Prostate gland (tissue), 2 donors: ENCODE measurements around the gene ATP8B3. TPM values are rescaled to one million over a fixed set of nuclear protein-coding genes. Genes with fewer than 3 reads are reported as not detected.
A peak's percentile ranks its signal among the peaks of the same experiment; 100 is the strongest.

Source experiments
- DNase-seq: peaks from one replicate; pipeline ENCODE4 v3.0.0-alpha.2; 2019; ENCODE audit warnings: low spot score
- H3K27ac ChIP-seq, 2 donors: fragments of 200-600 bp; sonication (generic); 2 replicates each; pipeline ENCODE4 v1.5.1; 2017 to 2019
- H3K27me3 ChIP-seq: fragments of 200-600 bp; sonication (generic); replicated peaks from 2 replicates; pipeline ENCODE4 v1.5.1; 2019; ENCODE audit not compliant: insufficient read depth
- H3K36me3 ChIP-seq, 2 donors: fragments of 200-600 bp; sonication (generic); 1 replicate in 1 of 2; 2 replicates in 1 of 2; pipeline versions ENCODE4 v1.5.1 to v1.8.1; 2017 to 2019
- H3K4me1 ChIP-seq: fragments of 200-600 bp; sonication (generic); replicated peaks from 2 replicates; pipeline ENCODE4 v1.5.1; 2019
- H3K4me3 ChIP-seq, 2 donors: fragments of 200-600 bp; sonication (generic); 2 replicates each; pipeline ENCODE4 v1.5.1; 2017 to 2019
- H3K9me3 ChIP-seq: fragments of 200-600 bp; sonication (generic); 2 replicates; pipeline ENCODE4 v1.5.1; 2017
- POLR2A ChIP-seq: fragments of 450-650 bp; IDR thresholded peaks from one replicate; pipeline ENCODE4 v1.6.1; 2016; ENCODE audit warnings: antibody characterized with exemption, mild to moderate bottlenecking
- POLR2AphosphoS5 ChIP-seq: sonication (generic); formaldehyde crosslinking; IDR thresholded peaks from one replicate; pipeline ENCODE4 v1.6.1; 2017; ENCODE audit warnings: antibody characterized with exemption
- WGBS: methylation state at CpG from one replicate; pipeline ENCODE4 v1.1.5; 2018; 5-methylcytosine and 5-hydroxymethylcytosine counted together
- intact Hi-C: fragments of 100-400 bp; cut with DNase I; formaldehyde crosslinking; loops from one replicate; pipeline ENCODE4 v1.14.2; 2022
- total RNA-seq, 2 donors: library from RNA; depleted of rRNA; stranded (reverse); fragments of >200 nt; gene quantifications; one replicate each; pipeline ENCODE4 v1.1.0, GENCODE V29; 2016
- TF ChIP-seq, protein P1 (sequence below), 4 experiments: fragments of 200-600 bp in 2 of 4; fragments of 450-650 bp in 2 of 4; sonication (generic) in 2 of 4; IDR thresholded peaks; 1 replicate in 3 of 4; 2 replicates in 1 of 4; pipeline ENCODE4 v1.5.1; 2016 to 2019; ENCODE audit warnings: antibody characterized with exemption in 4 of 4, mild to moderate bottlenecking in 2 of 4, moderate library complexity in 2 of 4

ATP8B3 gene
- total RNA-seq, 2 donors from 2014 or later = 0.18 to 4.7 TPM

DNA sequence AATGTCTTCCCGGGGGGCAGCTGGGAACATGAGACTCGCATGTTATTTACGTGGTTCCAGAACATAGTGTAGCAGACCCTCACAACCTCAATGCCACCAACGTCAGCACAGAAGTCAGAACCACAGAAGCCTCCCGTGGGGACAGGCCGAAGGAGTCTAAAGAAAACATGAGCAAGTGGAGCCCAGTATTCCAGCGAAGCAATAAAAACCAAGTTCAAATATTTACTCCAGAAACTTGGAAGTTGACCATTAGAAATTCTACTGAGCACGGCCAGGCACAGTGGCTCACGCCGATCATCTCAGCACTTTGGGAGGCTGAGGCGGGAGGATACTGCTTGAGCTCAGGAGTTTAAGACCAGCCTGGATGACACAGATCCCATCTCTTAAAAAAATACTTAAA lies 17.9 kb upstream of the ATP8B3 start:
- intact Hi-C loops = loop anchor here (10.0 kb wide), 1 partner anchor 285 kb away; no protein-coding TSS in a partner anchor
- TF ChIP-seq, protein P1, sequence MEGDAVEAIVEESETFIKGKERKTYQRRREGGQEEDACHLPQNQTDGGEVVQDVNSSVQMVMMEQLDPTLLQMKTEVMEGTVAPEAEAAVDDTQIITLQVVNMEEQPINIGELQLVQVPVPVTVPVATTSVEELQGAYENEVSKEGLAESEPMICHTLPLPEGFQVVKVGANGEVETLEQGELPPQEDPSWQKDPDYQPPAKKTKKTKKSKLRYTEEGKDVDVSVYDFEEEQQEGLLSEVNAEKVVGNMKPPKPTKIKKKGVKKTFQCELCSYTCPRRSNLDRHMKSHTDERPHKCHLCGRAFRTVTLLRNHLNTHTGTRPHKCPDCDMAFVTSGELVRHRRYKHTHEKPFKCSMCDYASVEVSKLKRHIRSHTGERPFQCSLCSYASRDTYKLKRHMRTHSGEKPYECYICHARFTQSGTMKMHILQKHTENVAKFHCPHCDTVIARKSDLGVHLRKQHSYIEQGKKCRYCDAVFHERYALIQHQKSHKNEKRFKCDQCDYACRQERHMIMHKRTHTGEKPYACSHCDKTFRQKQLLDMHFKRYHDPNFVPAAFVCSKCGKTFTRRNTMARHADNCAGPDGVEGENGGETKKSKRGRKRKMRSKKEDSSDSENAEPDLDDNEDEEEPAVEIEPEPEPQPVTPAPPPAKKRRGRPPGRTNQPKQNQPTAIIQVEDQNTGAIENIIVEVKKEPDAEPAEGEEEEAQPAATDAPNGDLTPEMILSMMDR (IDR thresholded peaks at IDR 0.05) = no peak
- TF ChIP-seq POLR2AphosphoS5 (peak; percentile 82), POLR2A (no peak)
- H3K36me3 ChIP-seq = no peaks in the 10 kb centered on the region

DNA sequence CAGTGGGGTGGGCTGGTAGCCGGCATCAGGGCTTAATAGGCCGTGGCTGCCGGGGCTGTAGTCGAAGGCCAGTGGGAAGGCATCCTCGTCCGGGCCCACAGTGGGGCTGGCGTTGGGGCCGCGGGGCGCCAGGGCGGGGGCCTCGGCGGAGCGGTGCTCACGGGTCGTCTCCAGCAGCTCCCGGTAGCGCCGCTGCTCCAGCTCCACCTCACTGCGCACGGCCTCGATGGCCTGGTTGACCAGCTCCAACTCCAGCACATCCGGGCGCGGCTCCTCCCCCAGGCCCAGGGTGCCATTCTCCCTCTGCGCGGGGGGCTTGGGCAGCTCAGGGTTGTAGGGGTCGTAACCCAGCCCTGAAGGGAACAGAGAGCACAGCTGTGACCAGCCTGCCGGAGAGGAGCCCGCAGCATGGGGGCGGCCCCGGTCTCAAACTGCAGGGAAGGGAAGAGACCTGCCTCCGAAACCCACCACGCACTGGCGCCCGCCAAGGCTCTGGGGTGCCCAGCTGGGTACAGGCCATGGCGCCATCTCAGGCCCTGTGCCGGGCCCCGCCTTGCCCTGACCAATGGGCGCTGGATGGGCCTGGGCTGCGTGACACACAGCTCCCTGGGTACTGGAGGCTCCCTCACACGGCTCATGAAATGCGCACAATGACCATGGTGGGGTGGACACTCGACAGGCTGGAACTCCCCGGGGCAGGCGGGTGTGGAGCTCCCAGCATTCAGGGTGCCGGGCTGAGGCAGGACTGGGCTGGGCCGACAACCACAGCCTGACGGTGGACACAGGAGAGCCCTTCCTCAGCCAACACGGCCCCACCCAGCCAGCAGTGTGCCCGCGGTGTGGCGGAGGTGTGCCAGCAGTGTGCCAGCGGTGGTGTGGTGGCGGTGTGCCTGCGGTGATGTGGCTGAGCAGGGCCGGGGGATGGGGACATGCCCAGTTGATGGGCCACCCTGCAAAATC lies 16.5 kb upstream of the ATP8B3 start:
- peak overlapping the region in 1 of 2 donors; percentile 78 for H3K27ac ChIP-seq
- H3K27me3 ChIP-seq = no peaks in the 10 kb centered on the region
- TF ChIP-seq POLR2A (no peak), POLR2AphosphoS5 (no peak)
- TF ChIP-seq, protein P1 (IDR thresholded peaks at IDR 0.05) = no peak
- H3K36me3 ChIP-seq = peaks cover 0 to 7% of the 10 kb centered on the region in 2 donors
- no peak for DNase-seq
- no peaks in the 10 kb centered on the region for H3K4me1 ChIP-seq
- H3K9me3 ChIP-seq = no peaks in the 10 kb centered on the region
- intact Hi-C loops = loop anchor here (10.0 kb wide), 1 partner anchor 284 kb away; no protein-coding TSS in a partner anchor
- H3K4me3 ChIP-seq = no peak overlapping the region
- WGBS = 92% methylated on average over 55 of the region's 57 CpGs

More for the DNA sequence above, 17.9 kb upstream of the ATP8B3 start:
- H3K4me1 ChIP-seq = no peaks in the 10 kb centered on the region
- H3K4me3 ChIP-seq = no peak overlapping the region
- DNase-seq = peak; percentile 47
- H3K27ac ChIP-seq = peak overlapping the region; percentile 61 to 78
- 45% methylated on average over 11 of the region's 11 CpGs for WGBS
- H3K27me3 ChIP-seq = no peaks in the 10 kb centered on the region
- no peaks in the 10 kb centered on the region for H3K9me3 ChIP-seq

DNA sequence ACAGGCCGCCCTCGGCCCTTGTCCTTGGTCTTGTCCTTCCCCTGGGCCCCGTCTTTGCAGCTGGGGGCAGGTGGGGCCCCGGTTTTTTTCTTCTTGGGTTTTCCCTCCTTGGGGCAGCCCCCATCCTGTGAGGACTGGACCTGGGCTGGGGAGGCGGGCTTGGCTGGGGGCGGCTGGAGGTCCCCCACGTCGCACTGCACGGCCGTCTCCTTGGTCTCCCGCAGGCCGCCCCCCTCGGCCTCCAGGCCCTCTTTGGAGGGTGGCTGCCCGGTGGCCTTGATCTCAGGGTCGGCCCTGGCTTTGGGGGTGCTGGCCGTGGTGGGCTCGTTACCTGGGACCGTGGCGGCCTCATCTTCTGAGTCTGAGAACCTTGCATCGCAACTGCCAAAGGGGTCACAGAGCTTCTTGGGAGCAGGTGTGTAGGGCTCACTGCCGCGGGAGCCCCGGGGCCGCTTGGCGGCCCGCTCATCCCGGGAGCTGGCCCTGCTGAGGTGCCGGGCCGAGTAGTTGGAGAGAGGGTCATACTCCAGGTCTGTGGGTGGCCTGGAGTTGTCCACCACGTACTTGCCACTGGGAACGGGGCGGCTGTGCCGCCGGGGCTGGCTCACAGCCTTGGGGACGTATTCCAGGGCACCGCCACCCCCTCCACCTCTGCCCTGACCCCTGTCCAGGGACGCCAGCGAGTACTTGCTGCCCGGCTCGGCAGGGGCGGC lies 15.6 kb upstream of the ATP8B3 start:
- Histone ChIP-seq H3K27me3 (no peaks in the 10 kb centered on the region), H3K4me1 (no peaks in the 10 kb centered on the region), H3K9me3 (no peaks in the 10 kb centered on the region), H3K36me3 (peaks cover 0 to 7% of the 10 kb centered on the region in 2 donors), H3K27ac (no peak overlapping the region), H3K4me3 (no peak overlapping the region)
- 89% methylated on average over 38 of the region's 41 CpGs for WGBS
- no peak for DNase-seq
- TF ChIP-seq POLR2AphosphoS5 (no peak), POLR2A (no peak)
- TF ChIP-seq, protein P1 (IDR thresholded peaks at IDR 0.05) = no peak
- intact Hi-C loops = loop anchor here (10.0 kb wide), 1 partner anchor 283 kb away; no protein-coding TSS in a partner anchor

DNA sequence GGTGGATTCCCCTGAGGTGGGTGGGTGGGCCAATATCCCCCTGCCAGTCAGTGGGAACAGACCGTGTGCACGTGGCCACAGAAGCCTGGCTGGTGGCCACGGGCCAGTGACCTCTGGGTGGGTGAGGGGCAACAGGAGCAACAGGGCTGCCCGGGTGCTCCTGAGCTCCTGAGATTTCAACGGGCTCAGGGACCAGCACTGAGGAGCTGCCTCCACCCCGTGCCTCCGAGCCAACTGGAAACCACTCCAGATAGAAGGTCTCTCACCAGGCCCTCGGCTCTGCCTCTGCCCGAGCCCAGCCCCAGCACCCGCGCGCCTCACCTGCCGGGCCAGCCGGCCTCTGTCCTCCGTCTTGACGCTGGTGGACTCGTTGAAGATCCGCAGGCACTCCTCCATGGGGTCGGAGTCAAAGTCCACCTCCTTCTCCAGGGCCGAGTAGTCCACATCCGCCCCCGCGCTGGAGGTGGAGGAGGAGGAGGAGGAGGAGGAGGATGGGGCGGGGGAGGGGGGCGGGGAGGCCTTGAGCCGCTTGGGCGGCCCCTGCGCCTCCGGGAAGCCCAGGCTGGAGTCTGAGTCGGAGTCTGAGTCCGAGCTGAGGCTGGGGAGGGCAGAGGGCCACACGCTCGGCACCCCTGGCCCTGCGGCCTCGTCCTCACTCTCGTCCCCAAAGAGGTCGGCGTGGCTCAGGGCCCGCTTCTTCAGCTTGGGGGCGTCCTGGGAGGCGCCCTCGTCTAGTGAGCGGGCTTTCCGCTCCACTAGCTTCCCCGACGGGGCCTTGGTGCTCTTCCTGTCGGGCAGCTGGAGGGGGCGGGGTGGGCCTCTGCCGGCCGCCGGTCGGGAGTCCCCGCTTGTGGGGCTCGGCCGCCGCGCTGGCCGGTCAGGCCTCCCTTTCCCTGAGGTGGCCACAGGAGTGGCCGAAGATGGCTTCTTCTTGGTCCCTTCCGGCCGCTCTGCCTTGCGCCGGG lies 14.8 kb upstream of the ATP8B3 start:
- Histone ChIP-seq H3K4me1 (no peaks in the 10 kb centered on the region), H3K36me3 (peaks cover 0 to 8% of the 10 kb centered on the region in 2 donors), H3K27me3 (no peaks in the 10 kb centered on the region), H3K27ac (no peak overlapping the region), H3K9me3 (no peaks in the 10 kb centered on the region), H3K4me3 (no peak overlapping the region)
- intact Hi-C loops = loop anchor here (10.0 kb wide), 1 partner anchor 282 kb away; no protein-coding TSS in a partner anchor
- TF ChIP-seq POLR2AphosphoS5 (no peak), POLR2A (no peak)
- TF ChIP-seq, protein P1 (IDR thresholded peaks at IDR 0.05) = no peak
- 72% methylated on average over 63 of the region's 63 CpGs for WGBS
- DNase-seq = no peak
